Prostate gland (tissue), 2 donors: ENCODE data around the gene NAT14. TPM values are rescaled to one million over a fixed set of nuclear protein-coding genes. Genes with fewer than 3 reads are reported as not detected.

Experiments
- DNase-seq: peaks from one replicate; pipeline ENCODE4 v3.0.0-alpha.2; 2019; ENCODE audit warnings: low spot score
- H3K27ac ChIP-seq, 2 donors: fragments of 200-600 bp; sonication (generic); 2 replicates each; pipeline ENCODE4 v1.5.1; 2017 to 2019
- H3K27me3 ChIP-seq: fragments of 200-600 bp; sonication (generic); replicated peaks from 2 replicates; pipeline ENCODE4 v1.5.1; 2019; ENCODE audit not compliant: insufficient read depth
- H3K36me3 ChIP-seq, 2 donors: fragments of 200-600 bp; sonication (generic); 1 replicate in 1 of 2; 2 replicates in 1 of 2; pipeline versions ENCODE4 v1.5.1 to v1.8.1; 2017 to 2019
- H3K4me1 ChIP-seq: fragments of 200-600 bp; sonication (generic); replicated peaks from 2 replicates; pipeline ENCODE4 v1.5.1; 2019
- H3K4me3 ChIP-seq, 2 donors: fragments of 200-600 bp; sonication (generic); 2 replicates each; pipeline ENCODE4 v1.5.1; 2017 to 2019
- H3K9me3 ChIP-seq: fragments of 200-600 bp; sonication (generic); 2 replicates; pipeline ENCODE4 v1.5.1; 2017
- POLR2A ChIP-seq: fragments of 450-650 bp; IDR thresholded peaks from one replicate; pipeline ENCODE4 v1.6.1; 2016; ENCODE audit warnings: antibody characterized with exemption, mild to moderate bottlenecking
- POLR2AphosphoS5 ChIP-seq: sonication (generic); formaldehyde crosslinking; IDR thresholded peaks from one replicate; pipeline ENCODE4 v1.6.1; 2017; ENCODE audit warnings: antibody characterized with exemption
- WGBS: methylation state at CpG from one replicate; pipeline ENCODE4 v1.1.5; 2018; 5-methylcytosine and 5-hydroxymethylcytosine counted together
- intact Hi-C: fragments of 100-400 bp; cut with DNase I; formaldehyde crosslinking; loops from one replicate; pipeline ENCODE4 v1.14.2; 2022
- total RNA-seq, 2 donors: library from RNA; depleted of rRNA; stranded (reverse); fragments of >200 nt; gene quantifications; one replicate each; pipeline ENCODE4 v1.1.0, GENCODE V29; 2016
- TF ChIP-seq, protein P1 (sequence below), 4 experiments: fragments of 200-600 bp in 2 of 4; fragments of 450-650 bp in 2 of 4; sonication (generic) in 2 of 4; IDR thresholded peaks; 1 replicate in 3 of 4; 2 replicates in 1 of 4; pipeline ENCODE4 v1.5.1; 2016 to 2019; ENCODE audit warnings: antibody characterized with exemption in 4 of 4, mild to moderate bottlenecking in 2 of 4, moderate library complexity in 2 of 4

Gene NAT14
- 10 to 100 TPM; 10.8 to 19.8 TPM for total RNA-seq

DNA sequence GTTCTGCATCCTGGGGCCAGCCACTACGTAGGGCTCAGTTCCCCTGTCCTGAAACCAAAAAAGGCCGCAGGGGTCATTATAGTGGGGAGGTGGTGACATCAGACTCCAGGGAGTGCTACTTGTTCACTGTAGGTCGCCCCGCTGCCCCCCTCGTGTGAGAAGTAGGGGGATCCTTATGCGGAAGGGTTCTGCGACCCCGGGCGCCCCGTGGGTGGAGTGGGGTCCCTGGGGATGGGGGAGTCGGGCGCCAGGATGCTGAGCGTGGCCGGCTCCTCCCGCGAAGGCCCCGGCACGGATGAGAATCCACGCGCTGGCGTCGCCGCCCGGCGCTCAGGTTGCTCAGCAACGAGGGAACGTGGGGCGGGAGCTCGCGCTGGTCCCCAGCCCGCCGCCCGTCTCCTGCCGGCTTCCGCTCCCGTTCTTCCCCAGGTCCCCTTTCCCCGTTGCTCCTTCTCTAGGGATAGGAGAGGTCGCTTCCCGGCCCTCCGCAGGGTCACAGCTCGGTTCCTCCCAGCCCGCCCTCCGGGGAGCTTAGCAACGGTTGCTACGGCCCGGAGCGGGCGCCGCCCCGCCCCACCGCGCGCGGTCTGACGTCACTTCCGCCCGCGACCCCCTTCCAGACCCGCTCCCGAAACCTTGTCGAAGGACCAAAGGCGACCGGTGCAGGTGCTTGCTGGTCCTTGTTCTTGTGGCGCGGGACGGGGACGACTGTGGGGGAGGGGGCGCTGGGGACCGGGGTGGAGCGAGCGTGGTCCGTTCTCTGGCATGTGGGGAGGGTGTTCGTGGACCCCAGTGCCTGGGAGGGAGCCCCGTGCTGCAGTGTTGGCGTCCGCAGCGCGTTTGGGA, at the start of gene NAT14:
TSS of gene NAT14 (plus strand) at position 596 of the 846 bp plus-strand sequence. CDS start 521 bp downstream, outside the sequence.
- Histone ChIP-seq H3K36me3 (peaks cover 0 to 5% of the 10 kb centered on the region in 2 donors), H3K27me3 (no peaks in the 10 kb centered on the region), H3K9me3 (no peaks in the 10 kb centered on the region), H3K4me3 (peak within 1 kb of the TSS; percentile 51 to 57), H3K4me1 (peaks cover 4% of the 10 kb centered on the region), H3K27ac (peak within 1 kb of the TSS; percentile 67 to 80)
- under 1% methylated on average over 76 of the region's 78 CpGs for WGBS
- TF ChIP-seq POLR2A (no peak), POLR2AphosphoS5 (no peak)
- TF ChIP-seq, protein P1, sequence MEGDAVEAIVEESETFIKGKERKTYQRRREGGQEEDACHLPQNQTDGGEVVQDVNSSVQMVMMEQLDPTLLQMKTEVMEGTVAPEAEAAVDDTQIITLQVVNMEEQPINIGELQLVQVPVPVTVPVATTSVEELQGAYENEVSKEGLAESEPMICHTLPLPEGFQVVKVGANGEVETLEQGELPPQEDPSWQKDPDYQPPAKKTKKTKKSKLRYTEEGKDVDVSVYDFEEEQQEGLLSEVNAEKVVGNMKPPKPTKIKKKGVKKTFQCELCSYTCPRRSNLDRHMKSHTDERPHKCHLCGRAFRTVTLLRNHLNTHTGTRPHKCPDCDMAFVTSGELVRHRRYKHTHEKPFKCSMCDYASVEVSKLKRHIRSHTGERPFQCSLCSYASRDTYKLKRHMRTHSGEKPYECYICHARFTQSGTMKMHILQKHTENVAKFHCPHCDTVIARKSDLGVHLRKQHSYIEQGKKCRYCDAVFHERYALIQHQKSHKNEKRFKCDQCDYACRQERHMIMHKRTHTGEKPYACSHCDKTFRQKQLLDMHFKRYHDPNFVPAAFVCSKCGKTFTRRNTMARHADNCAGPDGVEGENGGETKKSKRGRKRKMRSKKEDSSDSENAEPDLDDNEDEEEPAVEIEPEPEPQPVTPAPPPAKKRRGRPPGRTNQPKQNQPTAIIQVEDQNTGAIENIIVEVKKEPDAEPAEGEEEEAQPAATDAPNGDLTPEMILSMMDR (IDR thresholded peaks at IDR 0.05), result no peak
- intact Hi-C loops, result no loop called here
- no peak for DNase-seq

GRCh38 chr19:55436847-55437246, 48.1 kb upstream of the NAT14 start:
- H3K4me1 ChIP-seq, result no peaks in the 10 kb centered on the region
- no peaks in the 10 kb centered on the region for H3K9me3 ChIP-seq
- intact Hi-C loops, result no loop called here
- DNase-seq, result no peak
- no peaks in the 10 kb centered on the region for H3K36me3 ChIP-seq
- 50% methylated on average over 8 of the region's 8 CpGs for WGBS
- H3K27me3 ChIP-seq, result peaks cover 45% of the 10 kb centered on the region
- TF ChIP-seq, protein P1 (IDR thresholded peaks at IDR 0.05), result no peak
- TF ChIP-seq POLR2A, result no peak
- TF ChIP-seq POLR2AphosphoS5, result no peak
- no peak overlapping the region for H3K27ac ChIP-seq
- no peak overlapping the region for H3K4me3 ChIP-seq

DNA sequence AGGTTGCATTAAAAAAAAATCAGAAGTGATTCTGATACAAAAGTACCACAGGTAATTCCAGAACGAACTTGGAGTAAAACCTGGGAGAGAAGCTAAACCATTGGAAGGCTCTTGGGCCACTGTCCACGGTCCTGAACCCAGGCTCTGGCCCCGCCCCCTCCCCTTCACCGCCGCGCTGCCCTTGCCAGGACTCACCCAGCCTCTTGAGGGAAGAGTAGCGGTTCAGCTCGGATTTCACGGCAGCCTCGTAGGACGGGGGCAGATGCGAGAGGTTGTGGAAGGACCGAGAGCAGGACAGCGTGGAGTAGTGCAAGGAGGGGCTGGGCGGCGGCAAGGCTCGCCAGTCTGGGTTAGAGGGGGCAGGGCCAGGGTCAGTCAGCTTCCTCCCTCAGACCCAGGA, 47.6 kb upstream of the NAT14 start:
- TF ChIP-seq POLR2A (no peak), POLR2AphosphoS5 (no peak)
- TF ChIP-seq, protein P1 (IDR thresholded peaks at IDR 0.05), result no peak

DNA sequence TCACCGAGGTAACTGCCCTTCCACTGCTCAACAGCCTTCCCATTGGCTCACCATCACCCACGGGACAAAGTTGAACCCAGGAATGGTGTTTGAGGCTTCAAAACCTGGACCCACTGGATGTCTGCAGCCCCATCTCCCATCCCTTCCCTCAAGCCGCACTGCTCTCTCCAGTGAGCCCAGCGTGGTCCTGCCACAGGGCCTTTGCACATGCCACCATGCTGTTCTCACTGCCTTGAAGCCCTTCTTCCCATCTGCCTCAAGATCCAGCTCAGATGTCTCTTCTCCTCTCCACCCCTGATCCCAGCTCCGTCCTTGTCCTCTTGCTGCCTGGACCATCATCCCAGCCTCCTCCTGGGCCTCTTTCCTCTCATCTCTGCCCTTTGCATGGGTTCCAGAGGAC, 45.9 kb upstream of the NAT14 start:
- WGBS, result 76% methylated on average over 5 of the region's 5 CpGs
- H3K27ac ChIP-seq, result no peak overlapping the region
- H3K36me3 ChIP-seq, result no peaks in the 10 kb centered on the region
- H3K27me3 ChIP-seq, result peaks cover 36% of the 10 kb centered on the region
- no peak for DNase-seq
- H3K9me3 ChIP-seq, result no peaks in the 10 kb centered on the region
- intact Hi-C loops, result no loop called here
- no peak overlapping the region for H3K4me3 ChIP-seq
- TF ChIP-seq, protein P1 (IDR thresholded peaks at IDR 0.05), result no peak
- TF ChIP-seq POLR2A, result no peak
- no peak for TF ChIP-seq POLR2AphosphoS5
- H3K4me1 ChIP-seq, result no peaks in the 10 kb centered on the region

More for the DNA sequence above, 47.6 kb upstream of the NAT14 start:
- H3K36me3 ChIP-seq, result no peaks in the 10 kb centered on the region
- intact Hi-C loops, result no loop called here
- no peaks in the 10 kb centered on the region for H3K9me3 ChIP-seq
- no peaks in the 10 kb centered on the region for H3K4me1 ChIP-seq
- H3K4me3 ChIP-seq, result no peak overlapping the region
- no peak overlapping the region for H3K27ac ChIP-seq
- DNase-seq, result no peak
- H3K27me3 ChIP-seq, result peaks cover 43% of the 10 kb centered on the region
- 1% methylated on average over 17 of the region's 17 CpGs for WGBS
